ENCODE measurements around the gene TOP3B.

DNA sequence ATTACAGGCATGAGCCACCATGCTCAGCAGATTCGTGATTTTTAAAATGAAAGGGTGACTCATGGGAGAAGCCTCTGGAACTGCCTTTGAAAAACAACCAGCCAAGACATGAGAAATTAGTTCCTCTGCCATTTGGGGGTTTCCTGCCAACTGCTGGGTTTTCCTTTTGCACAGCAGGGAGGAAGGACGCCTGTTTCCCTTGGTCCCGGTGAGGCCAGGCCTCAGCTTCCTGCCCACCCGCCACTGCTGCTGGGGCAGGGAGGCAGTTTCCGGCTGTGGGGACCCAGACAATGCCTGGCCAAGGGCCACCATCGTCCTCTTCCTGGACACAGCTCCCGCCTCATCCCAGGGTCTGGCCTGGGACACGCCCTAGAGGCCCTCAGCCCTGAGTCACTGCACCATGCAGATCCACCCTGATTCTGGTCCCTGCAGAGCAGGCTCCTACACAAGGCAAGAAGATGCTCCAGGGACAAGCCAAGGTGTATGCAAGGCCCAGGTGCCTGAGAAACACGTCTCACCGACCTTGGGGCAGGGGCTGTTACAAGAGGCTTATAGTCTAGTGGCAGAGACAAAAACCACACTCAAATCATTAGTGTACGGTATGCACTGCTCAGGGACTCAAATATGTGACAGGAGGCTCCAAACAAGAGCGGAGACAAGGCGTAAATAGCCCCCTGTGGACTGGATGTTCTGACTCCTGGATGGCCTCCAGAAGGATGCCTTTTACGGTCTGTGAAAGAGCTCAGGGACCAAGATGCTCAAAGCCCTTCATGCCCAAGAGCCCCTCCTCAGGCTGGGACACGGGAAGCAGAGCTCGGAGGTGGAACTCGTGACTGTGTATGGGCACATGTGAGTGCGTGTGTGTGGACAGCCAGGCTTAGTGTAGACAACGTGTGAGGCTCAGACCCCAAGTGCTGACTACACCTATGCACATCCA lies 39.9 kb downstream of the TOP3B start:
- TF ChIP-seq, protein P1, sequence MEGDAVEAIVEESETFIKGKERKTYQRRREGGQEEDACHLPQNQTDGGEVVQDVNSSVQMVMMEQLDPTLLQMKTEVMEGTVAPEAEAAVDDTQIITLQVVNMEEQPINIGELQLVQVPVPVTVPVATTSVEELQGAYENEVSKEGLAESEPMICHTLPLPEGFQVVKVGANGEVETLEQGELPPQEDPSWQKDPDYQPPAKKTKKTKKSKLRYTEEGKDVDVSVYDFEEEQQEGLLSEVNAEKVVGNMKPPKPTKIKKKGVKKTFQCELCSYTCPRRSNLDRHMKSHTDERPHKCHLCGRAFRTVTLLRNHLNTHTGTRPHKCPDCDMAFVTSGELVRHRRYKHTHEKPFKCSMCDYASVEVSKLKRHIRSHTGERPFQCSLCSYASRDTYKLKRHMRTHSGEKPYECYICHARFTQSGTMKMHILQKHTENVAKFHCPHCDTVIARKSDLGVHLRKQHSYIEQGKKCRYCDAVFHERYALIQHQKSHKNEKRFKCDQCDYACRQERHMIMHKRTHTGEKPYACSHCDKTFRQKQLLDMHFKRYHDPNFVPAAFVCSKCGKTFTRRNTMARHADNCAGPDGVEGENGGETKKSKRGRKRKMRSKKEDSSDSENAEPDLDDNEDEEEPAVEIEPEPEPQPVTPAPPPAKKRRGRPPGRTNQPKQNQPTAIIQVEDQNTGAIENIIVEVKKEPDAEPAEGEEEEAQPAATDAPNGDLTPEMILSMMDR (IDR thresholded peaks at IDR 0.05; ENCODE audit: low read depth, low read length, poor library complexity, severe bottlenecking) = no peak
- no peak for TF ChIP-seq EZH2phosphoT487 (IDR thresholded peaks at IDR 0.05; ENCODE audit: borderline replicate concordance, low read length)

Measured in DOHH2 (cell line).